ENCODE measurements around the gene C1orf116. TPM values are rescaled to one million over a fixed set of nuclear protein-coding genes. Genes with fewer than 3 reads are reported as not detected.

The C1orf116 gene
- 0.44 to 0.67 TPM (median 0.57 TPM) in 3 replicates for total RNA-seq

DNA sequence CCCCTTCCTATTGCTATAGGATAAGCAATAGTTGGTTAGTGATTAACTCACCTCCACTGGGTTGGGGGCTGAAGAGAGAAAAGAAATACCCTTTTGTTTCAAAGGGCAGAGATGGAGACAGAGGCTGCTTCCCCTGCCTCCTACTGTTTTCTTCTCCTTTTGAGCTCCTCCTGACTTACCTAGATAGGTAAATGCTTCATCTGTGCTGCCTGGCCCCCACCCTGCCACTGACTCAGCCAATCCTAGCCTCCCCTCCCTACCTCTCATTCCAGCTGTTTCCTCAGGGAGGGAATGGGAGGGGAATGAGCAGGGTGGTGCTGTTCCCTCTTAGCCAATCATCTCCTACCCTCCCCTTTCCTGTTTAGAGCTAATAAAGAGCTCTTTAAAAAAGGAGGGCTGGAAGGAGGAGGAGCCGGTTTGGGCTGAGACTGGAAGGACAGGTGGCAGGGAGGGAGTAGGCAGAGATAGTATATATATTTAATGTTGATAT, at the start of gene C1orf116:
TSS of gene C1orf116 (minus strand) at position 229 of the 490 bp plus-strand sequence. CDS start 5,158 bp downstream, outside the sequence.
- H3K4me1 Mint-ChIP-seq: peaks cover 6% of the 10 kb centered on the region

DNA sequence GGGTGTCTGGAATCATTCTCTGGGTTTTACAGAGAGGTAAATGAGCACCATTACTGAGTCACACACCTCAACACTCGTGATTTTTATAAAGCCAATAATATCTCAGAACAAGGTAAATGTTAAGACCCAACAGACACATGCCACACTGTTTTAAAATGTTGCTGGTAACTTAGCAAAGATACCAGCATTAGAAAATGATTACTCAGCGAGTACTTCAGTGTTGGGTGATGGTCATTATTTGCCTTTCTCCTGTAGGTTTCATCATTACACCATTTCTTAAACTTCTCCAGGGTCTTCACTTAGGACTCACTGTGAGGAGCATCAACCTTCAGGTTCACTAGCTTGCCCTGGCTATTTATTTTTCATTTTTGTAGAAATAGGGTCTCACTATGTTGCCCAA, 49.2 kb upstream of the C1orf116 start:
- no peak for DNase-seq (ENCODE audit: low spot score in 2 of 2, unreplicated experiment in 2 of 2)
- Mint-ChIP-seq H3K27ac (no peak overlapping the region), H3K4me3 (no peak overlapping the region), H3K27me3 (ENCODE audit: low read depth) (no peaks in the 10 kb centered on the region), H3K36me3 (no peaks in the 10 kb centered on the region), H3K9me3 (no peaks in the 10 kb centered on the region), H3K4me1 (peaks cover 38% of the 10 kb centered on the region)
- TF ChIP-seq, protein P1, sequence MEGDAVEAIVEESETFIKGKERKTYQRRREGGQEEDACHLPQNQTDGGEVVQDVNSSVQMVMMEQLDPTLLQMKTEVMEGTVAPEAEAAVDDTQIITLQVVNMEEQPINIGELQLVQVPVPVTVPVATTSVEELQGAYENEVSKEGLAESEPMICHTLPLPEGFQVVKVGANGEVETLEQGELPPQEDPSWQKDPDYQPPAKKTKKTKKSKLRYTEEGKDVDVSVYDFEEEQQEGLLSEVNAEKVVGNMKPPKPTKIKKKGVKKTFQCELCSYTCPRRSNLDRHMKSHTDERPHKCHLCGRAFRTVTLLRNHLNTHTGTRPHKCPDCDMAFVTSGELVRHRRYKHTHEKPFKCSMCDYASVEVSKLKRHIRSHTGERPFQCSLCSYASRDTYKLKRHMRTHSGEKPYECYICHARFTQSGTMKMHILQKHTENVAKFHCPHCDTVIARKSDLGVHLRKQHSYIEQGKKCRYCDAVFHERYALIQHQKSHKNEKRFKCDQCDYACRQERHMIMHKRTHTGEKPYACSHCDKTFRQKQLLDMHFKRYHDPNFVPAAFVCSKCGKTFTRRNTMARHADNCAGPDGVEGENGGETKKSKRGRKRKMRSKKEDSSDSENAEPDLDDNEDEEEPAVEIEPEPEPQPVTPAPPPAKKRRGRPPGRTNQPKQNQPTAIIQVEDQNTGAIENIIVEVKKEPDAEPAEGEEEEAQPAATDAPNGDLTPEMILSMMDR (IDR thresholded peaks at IDR 0.05; ENCODE audit: unreplicated experiment): no peak

More for the DNA sequence above, at the start of gene C1orf116:
- no peaks in the 10 kb centered on the region for H3K9me3 Mint-ChIP-seq
- no peak within 1 kb of the TSS for H3K27ac Mint-ChIP-seq
- no peak within 1 kb of the TSS for H3K4me3 Mint-ChIP-seq
- no peak for DNase-seq (ENCODE audit: low spot score in 2 of 2, unreplicated experiment in 2 of 2)
- no peaks in the 10 kb centered on the region for H3K36me3 Mint-ChIP-seq
- H3K27me3 Mint-ChIP-seq (ENCODE audit: low read depth): peaks cover 10% of the 10 kb centered on the region
- TF ChIP-seq, protein P1 (IDR thresholded peaks at IDR 0.05; ENCODE audit: unreplicated experiment): no peak

DNA sequence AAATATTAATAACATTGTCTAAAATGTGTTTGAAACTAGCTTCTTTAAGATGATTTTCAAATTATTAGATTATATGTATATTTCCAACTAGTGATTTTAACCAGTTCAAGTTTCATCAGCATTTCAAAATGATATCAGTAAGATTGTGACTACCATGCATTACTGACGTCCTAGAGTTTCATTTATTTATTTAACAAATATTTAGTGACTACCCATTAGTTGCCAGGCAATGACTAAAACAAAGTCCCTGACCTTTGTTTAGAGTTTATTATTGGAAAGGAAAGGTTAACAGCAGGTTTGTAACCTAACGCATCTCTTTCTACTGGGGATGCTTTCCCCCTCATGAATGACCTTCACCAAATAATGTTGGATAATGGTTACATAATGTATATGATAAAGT, 48.5 kb upstream of the C1orf116 start:
- DNase-seq (ENCODE audit: low spot score in 2 of 2, unreplicated experiment in 2 of 2): no peak
- no peaks in the 10 kb centered on the region for H3K36me3 Mint-ChIP-seq
- no peak overlapping the region for H3K4me3 Mint-ChIP-seq
- no peak overlapping the region for H3K27ac Mint-ChIP-seq
- H3K9me3 Mint-ChIP-seq: no peaks in the 10 kb centered on the region
- H3K4me1 Mint-ChIP-seq: peaks cover 34% of the 10 kb centered on the region
- TF ChIP-seq, protein P1 (IDR thresholded peaks at IDR 0.05; ENCODE audit: unreplicated experiment): no peak
- H3K27me3 Mint-ChIP-seq (ENCODE audit: low read depth): no peaks in the 10 kb centered on the region

DNA sequence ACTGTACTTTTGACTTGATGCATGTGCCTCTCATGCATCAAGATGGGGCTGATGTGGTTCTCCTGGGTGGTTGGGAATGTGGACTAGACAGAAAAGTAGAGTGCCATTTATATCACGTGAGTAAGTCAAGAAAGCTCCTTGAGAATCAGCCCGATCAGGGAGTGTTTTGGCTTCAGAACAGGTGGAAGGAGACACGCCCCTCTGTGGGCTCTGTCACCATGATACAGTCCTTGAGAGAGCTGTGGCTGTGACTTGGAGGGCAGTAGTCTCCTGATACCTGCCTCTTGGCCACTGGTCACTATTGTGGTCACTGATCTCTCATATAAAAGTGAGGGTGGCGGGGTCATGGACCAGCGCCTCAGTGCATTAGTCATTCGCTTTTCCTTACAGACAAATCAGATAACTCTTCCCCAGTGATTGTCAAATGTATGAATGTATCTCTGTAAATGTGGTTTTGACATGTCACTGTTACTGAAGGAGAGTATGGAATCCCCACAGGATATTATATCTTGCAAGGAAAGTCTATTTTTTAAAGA, 47.2 kb upstream of the C1orf116 start:
- DNase-seq (ENCODE audit: low spot score in 2 of 2, unreplicated experiment in 2 of 2): no peak
- Mint-ChIP-seq H3K9me3 (no peaks in the 10 kb centered on the region), H3K27ac (no peak overlapping the region), H3K4me3 (no peak overlapping the region), H3K4me1 (peaks cover 21% of the 10 kb centered on the region), H3K27me3 (ENCODE audit: low read depth) (no peaks in the 10 kb centered on the region), H3K36me3 (no peaks in the 10 kb centered on the region)
- TF ChIP-seq, protein P1 (IDR thresholded peaks at IDR 0.05; ENCODE audit: unreplicated experiment): no peak

DNA sequence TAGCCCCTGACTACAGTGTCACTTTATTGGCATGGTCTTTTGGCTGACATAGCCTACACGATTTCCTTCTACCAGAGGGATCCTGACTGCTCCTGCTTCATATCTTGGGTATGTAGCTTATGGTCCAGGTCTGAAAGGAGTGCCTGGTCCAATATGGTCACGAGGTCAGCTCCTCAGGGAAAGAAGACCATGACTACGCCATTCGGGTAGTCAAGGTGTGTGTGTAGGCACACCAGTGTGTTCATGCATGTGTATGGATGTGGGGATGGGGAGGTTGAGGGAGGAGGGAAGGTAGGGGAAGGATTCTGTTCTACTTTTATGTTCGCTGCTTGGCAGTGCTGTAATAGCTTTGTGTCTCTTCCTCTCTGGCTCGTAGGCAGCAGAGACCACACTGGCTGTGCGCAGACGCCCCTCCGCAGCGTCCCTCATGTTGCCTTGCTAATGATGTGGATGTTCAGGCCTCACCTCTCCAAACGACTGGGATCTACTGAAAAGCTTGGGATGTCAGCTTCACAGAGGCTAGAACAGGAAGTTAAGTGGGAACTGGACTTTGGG, 46.1 kb upstream of the C1orf116 start:
- DNase-seq (ENCODE audit: low spot score in 2 of 2, unreplicated experiment in 2 of 2): no peak
- TF ChIP-seq, protein P1 (IDR thresholded peaks at IDR 0.05; ENCODE audit: unreplicated experiment): no peak
- H3K27ac Mint-ChIP-seq: no peak overlapping the region
- peaks cover 12% of the 10 kb centered on the region for H3K4me1 Mint-ChIP-seq
- no peaks in the 10 kb centered on the region for H3K27me3 Mint-ChIP-seq (ENCODE audit: low read depth)
- H3K4me3 Mint-ChIP-seq: no peak overlapping the region
- no peaks in the 10 kb centered on the region for H3K9me3 Mint-ChIP-seq
- no peaks in the 10 kb centered on the region for H3K36me3 Mint-ChIP-seq

Data from mesothelial cell of epicardium (in vitro differentiated cells).